Measurements from ENCODE around the gene DLGAP1. TPM values are rescaled to one million over a fixed set of nuclear protein-coding genes. Genes with fewer than 3 reads are reported as not detected.
A peak's percentile ranks its signal among the peaks of the same experiment; 100 is the strongest.

Gene DLGAP1
- total RNA-seq, 1 experiment from 2014 or later = 23.0 TPM

- TF ChIP-seq, protein P1, sequence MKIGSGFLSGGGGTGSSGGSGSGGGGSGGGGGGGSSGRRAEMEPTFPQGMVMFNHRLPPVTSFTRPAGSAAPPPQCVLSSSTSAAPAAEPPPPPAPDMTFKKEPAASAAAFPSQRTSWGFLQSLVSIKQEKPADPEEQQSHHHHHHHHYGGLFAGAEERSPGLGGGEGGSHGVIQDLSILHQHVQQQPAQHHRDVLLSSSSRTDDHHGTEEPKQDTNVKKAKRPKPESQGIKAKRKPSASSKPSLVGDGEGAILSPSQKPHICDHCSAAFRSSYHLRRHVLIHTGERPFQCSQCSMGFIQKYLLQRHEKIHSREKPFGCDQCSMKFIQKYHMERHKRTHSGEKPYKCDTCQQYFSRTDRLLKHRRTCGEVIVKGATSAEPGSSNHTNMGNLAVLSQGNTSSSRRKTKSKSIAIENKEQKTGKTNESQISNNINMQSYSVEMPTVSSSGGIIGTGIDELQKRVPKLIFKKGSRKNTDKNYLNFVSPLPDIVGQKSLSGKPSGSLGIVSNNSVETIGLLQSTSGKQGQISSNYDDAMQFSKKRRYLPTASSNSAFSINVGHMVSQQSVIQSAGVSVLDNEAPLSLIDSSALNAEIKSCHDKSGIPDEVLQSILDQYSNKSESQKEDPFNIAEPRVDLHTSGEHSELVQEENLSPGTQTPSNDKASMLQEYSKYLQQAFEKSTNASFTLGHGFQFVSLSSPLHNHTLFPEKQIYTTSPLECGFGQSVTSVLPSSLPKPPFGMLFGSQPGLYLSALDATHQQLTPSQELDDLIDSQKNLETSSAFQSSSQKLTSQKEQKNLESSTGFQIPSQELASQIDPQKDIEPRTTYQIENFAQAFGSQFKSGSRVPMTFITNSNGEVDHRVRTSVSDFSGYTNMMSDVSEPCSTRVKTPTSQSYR (CRISPR knock-in tag; IDR thresholded peaks at IDR 0.05) = no peak
- TF ChIP-seq ZNF121 (CRISPR knock-in tag; IDR thresholded peaks at IDR 0.05) (no peak), FOXK1 (CRISPR knock-in tag; IDR thresholded peaks at IDR 0.05) (no peak), ZNF317 (CRISPR knock-in tag; IDR thresholded peaks at IDR 0.05; ENCODE audit: borderline replicate concordance, low read depth) (no peak), TEAD4 (CRISPR knock-in tag; IDR thresholded peaks at IDR 0.05) (no peak), RORB (CRISPR knock-in tag; IDR thresholded peaks at IDR 0.05) (no peak), ZNF263 (CRISPR knock-in tag; IDR thresholded peaks at IDR 0.05; ENCODE audit: low read depth) (no peak), FOXP1 (CRISPR knock-in tag; IDR thresholded peaks at IDR 0.05; ENCODE audit: borderline replicate concordance) (no peak), GTF2I (CRISPR knock-in tag; conservative IDR thresholded peaks at IDR 0.05) (no peak)
Observed at GRCh38 chr18:4125627-4126230, 329.4 kb downstream of the DLGAP1 start (continued).

DNA sequence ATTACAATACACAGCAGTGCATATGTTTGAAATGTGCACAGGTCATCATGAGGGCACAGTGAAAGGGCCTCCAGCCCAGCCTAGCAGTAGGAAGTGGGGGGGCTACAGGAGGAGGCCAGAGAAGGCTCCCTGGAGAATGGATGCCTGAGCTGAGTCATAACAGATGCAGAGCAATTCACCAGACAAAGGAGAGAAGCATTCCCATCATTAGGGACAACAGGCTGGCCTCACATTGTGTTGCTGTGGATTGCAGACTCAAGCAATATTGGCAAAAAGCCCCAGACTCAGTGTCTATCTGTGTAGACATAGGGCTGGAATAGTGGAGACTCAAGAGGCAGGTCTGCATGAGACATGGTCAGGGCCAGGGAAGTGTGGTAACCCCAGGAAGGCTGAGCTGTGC is 329.9 kb downstream of the DLGAP1 start:
- Mint-ChIP-seq H3K36me3 (no peaks in the 10 kb centered on the region), H3K9me3 (no peaks in the 10 kb centered on the region), H3K27ac (peak overlapping the region; percentile 98), H3K4me3 (no peak overlapping the region), H3K4me1 (peaks cover 92% of the 10 kb centered on the region), H3K27me3 (ENCODE audit: low read depth) (no peaks in the 10 kb centered on the region)
- DNase-seq (ENCODE audit: low spot score) = no peak
- CTCF ChIA-PET = interaction anchor here (1.0 to 2.4 kb wide), 3 partner anchors 9 to 57 kb away, joined by 3 to 9 read pairs (median 5); no protein-coding TSS in a partner anchor
- POLR2A ChIA-PET = no interaction called here
- ATAC-seq = peak; percentile 73
- TF ChIP-seq TCF7 (CRISPR knock-in tag; IDR thresholded peaks at IDR 0.05; ENCODE audit: low read depth) (no peak), ELF4 (CRISPR knock-in tag; IDR thresholded peaks at IDR 0.05; ENCODE audit: low read depth) (no peak), NFE2L1 (CRISPR knock-in tag; IDR thresholded peaks at IDR 0.05) (peak; percentile 53; the same call in 1 of the 2 replicates), GRHL2 (CRISPR knock-in tag; IDR thresholded peaks at IDR 0.05; ENCODE audit: insufficient replicate concordance, severe bottlenecking) (no peak), CDX4 (CRISPR knock-in tag; IDR thresholded peaks at IDR 0.05; ENCODE audit: borderline replicate concordance) (no peak), CREB1 (CRISPR knock-in tag; IDR thresholded peaks at IDR 0.05) (no peak), SP1 (CRISPR knock-in tag; conservative IDR thresholded peaks at IDR 0.05) (no peak), E2F4 (CRISPR knock-in tag; IDR thresholded peaks at IDR 0.05; ENCODE audit: borderline replicate concordance, low read depth) (no peak), ZBTB21 (CRISPR knock-in tag; IDR thresholded peaks at IDR 0.05; ENCODE audit: borderline replicate concordance) (no peak), FOXP4 (CRISPR knock-in tag; IDR thresholded peaks at IDR 0.05) (peak; percentile 72; the same call in 1 of the 2 replicates), ATF1 (CRISPR knock-in tag; IDR thresholded peaks at IDR 0.05) (no peak)
- TF ChIP-seq, protein P2, sequence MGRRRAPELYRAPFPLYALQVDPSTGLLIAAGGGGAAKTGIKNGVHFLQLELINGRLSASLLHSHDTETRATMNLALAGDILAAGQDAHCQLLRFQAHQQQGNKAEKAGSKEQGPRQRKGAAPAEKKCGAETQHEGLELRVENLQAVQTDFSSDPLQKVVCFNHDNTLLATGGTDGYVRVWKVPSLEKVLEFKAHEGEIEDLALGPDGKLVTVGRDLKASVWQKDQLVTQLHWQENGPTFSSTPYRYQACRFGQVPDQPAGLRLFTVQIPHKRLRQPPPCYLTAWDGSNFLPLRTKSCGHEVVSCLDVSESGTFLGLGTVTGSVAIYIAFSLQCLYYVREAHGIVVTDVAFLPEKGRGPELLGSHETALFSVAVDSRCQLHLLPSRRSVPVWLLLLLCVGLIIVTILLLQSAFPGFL (CRISPR knock-in tag; IDR thresholded peaks at IDR 0.05; ENCODE audit: borderline replicate concordance) = no peak
- TF ChIP-seq, protein P3, sequence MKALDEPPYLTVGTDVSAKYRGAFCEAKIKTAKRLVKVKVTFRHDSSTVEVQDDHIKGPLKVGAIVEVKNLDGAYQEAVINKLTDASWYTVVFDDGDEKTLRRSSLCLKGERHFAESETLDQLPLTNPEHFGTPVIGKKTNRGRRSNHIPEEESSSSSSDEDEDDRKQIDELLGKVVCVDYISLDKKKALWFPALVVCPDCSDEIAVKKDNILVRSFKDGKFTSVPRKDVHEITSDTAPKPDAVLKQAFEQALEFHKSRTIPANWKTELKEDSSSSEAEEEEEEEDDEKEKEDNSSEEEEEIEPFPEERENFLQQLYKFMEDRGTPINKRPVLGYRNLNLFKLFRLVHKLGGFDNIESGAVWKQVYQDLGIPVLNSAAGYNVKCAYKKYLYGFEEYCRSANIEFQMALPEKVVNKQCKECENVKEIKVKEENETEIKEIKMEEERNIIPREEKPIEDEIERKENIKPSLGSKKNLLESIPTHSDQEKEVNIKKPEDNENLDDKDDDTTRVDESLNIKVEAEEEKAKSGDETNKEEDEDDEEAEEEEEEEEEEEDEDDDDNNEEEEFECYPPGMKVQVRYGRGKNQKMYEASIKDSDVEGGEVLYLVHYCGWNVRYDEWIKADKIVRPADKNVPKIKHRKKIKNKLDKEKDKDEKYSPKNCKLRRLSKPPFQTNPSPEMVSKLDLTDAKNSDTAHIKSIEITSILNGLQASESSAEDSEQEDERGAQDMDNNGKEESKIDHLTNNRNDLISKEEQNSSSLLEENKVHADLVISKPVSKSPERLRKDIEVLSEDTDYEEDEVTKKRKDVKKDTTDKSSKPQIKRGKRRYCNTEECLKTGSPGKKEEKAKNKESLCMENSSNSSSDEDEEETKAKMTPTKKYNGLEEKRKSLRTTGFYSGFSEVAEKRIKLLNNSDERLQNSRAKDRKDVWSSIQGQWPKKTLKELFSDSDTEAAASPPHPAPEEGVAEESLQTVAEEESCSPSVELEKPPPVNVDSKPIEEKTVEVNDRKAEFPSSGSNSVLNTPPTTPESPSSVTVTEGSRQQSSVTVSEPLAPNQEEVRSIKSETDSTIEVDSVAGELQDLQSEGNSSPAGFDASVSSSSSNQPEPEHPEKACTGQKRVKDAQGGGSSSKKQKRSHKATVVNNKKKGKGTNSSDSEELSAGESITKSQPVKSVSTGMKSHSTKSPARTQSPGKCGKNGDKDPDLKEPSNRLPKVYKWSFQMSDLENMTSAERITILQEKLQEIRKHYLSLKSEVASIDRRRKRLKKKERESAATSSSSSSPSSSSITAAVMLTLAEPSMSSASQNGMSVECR (CRISPR knock-in tag; IDR thresholded peaks at IDR 0.05; ENCODE audit: borderline replicate concordance) = no peak

Measured in WTC11 (cell line).